Esophagus (tissue), 2 donors: ENCODE data around the gene OTUD7B. TPM values are rescaled to one million over a fixed set of nuclear protein-coding genes. Genes with fewer than 3 reads are reported as not detected.
A peak's percentile ranks its signal among the peaks of the same experiment; 100 is the strongest.

Experiments used
- H3K27ac ChIP-seq, 2 donors: one replicate each; pipeline ENCODE4 v1.5.1; 2013; ENCODE audit warnings: low read depth in 2 of 2, mild to moderate bottlenecking in 2 of 2, inconsistent platforms in 1 of 2, low read length in 1 of 2, moderate library complexity in 1 of 2
- H3K27me3 ChIP-seq, 2 donors: one replicate each; pipeline ENCODE4 v1.6.1; 2013; ENCODE audit warnings: low read length in 2 of 2, control low read depth in 1 of 2, mild to moderate bottlenecking in 1 of 2; ENCODE audit not compliant: insufficient read depth in 2 of 2, control insufficient read depth in 1 of 2
- H3K36me3 ChIP-seq, 2 donors: one replicate each; pipeline ENCODE4 v1.6.1; 2013; ENCODE audit warnings: low read length in 1 of 2; ENCODE audit not compliant: control insufficient read depth in 2 of 2, insufficient read depth in 2 of 2
- H3K4me1 ChIP-seq, 2 donors: one replicate each; pipeline ENCODE4 v1.6.1; 2013; ENCODE audit warnings: low read length in 1 of 2; ENCODE audit not compliant: control insufficient read depth in 2 of 2, insufficient read depth in 2 of 2
- H3K4me3 ChIP-seq, 2 donors: one replicate each; pipeline ENCODE4 v1.5.1; 2013; ENCODE audit warnings: low read length in 2 of 2, mild to moderate bottlenecking in 2 of 2, low read depth in 1 of 2, moderate library complexity in 1 of 2
- H3K9me3 ChIP-seq, 2 donors: one replicate each; pipeline ENCODE4 v1.6.1; 2013; ENCODE audit warnings: mild to moderate bottlenecking in 2 of 2, low read depth in 1 of 2, low read length in 1 of 2, moderate library complexity in 1 of 2; ENCODE audit not compliant: control insufficient read depth in 2 of 2, insufficient read depth in 1 of 2
- WGBS, 2 donors: extraction: QIAGEN DNeasy Blood & Tissue Kit; methylation state at CpG; one replicate each; pipeline ENCODE4 v1.1.7; 2013; 5-methylcytosine and 5-hydroxymethylcytosine counted together
- polyA plus RNA-seq, 2 donors: library from polyadenylated mRNA; stranded (reverse); fragments of 200-250 nt; gene quantifications; one replicate each; pipeline ENCODE4 v1.2.3, GENCODE V29; 2013
- donor health status: healthy with polysubstance abuse.
- donor health status: Bipolar disorder and iron deficiency.

Gene OTUD7B
- polyA plus RNA-seq, 2 donors, result 2.6 to 4.7 TPM

- peaks cover 2 to 8% of the 10 kb centered on the region in 2 donors for H3K4me1 ChIP-seq
- WGBS, 2 donors, result 87 to 88% methylated on average over 2 of the region's 2 CpGs
- no peaks in the 10 kb centered on the region for H3K27me3 ChIP-seq
- H3K36me3 ChIP-seq, result peaks cover 2 to 15% of the 10 kb centered on the region in 2 donors
- H3K4me3 ChIP-seq, result no peak overlapping the region
- no peak overlapping the region for H3K27ac ChIP-seq
- no peaks in the 10 kb centered on the region for H3K9me3 ChIP-seq
These were observed 80.7 kb downstream of the OTUD7B start for GRCh38 chr1:149929856-149930255.

GRCh38 chr1:149928401-149928724, 82.2 kb downstream of the OTUD7B start:
- Histone ChIP-seq H3K4me1 (peaks cover 2 to 8% of the 10 kb centered on the region in 2 donors), H3K27ac (peak overlapping the region; percentile 94 to 98), H3K36me3 (peaks cover 13 to 20% of the 10 kb centered on the region in 2 donors), H3K9me3 (no peaks in the 10 kb centered on the region), H3K4me3 (peak overlapping the region; percentile 96 to 99), H3K27me3 (no peaks in the 10 kb centered on the region)
- 0 to 3% methylated on average over 1 of the region's 1 CpG for WGBS, 2 donors

GRCh38 chr1:149927563-149928400, 82.7 kb downstream of the OTUD7B start, which contains the start of gene SF3B4:
Gene SF3B4 (minus strand): TSS chr1:149927803. CDS start chr1:149927759, 44 bp downstream.
- WGBS, 2 donors, result 1% methylated on average over 46 to 47 of the region's 47 CpGs
- H3K9me3 ChIP-seq, result no peaks in the 10 kb centered on the region
- peak within 1 kb of the TSS; percentile 94 to 98 for H3K27ac ChIP-seq
- no peaks in the 10 kb centered on the region for H3K27me3 ChIP-seq
- H3K4me1 ChIP-seq, result peaks cover 2 to 8% of the 10 kb centered on the region in 2 donors
- H3K4me3 ChIP-seq, result peak within 1 kb of the TSS; percentile 96 to 99
- H3K36me3 ChIP-seq, result peaks cover 14 to 22% of the 10 kb centered on the region in 2 donors

- Histone ChIP-seq H3K9me3 (no peaks in the 10 kb centered on the region), H3K27me3 (no peaks in the 10 kb centered on the region), H3K4me1 (peaks cover 2 to 8% of the 10 kb centered on the region in 2 donors), H3K36me3 (peaks cover 14 to 22% of the 10 kb centered on the region in 2 donors), H3K27ac (peak overlapping the region; percentile 94 to 98), H3K4me3 (peak overlapping the region; percentile 96 to 99)
- WGBS, 2 donors, result 2 to 4% methylated on average over 10 of the region's 10 CpGs
These were observed 83.4 kb downstream of the OTUD7B start for GRCh38 chr1:149927056-149927562.

- Histone ChIP-seq H3K4me3 (peak overlapping the region in 1 of 2 donors; percentile 99), H3K9me3 (no peaks in the 10 kb centered on the region), H3K36me3 (peaks cover 14 to 22% of the 10 kb centered on the region in 2 donors), H3K27me3 (no peaks in the 10 kb centered on the region), H3K27ac (no peak overlapping the region), H3K4me1 (peaks cover 2 to 8% of the 10 kb centered on the region in 2 donors)
- 90 to 92% methylated on average over 9 of the region's 9 CpGs for WGBS, 2 donors
These were observed 84.2 kb downstream of the OTUD7B start for GRCh38 chr1:149926296-149926695.

- Histone ChIP-seq H3K4me3 (no peak overlapping the region), H3K9me3 (no peaks in the 10 kb centered on the region), H3K27me3 (no peaks in the 10 kb centered on the region), H3K4me1 (peaks cover 2 to 8% of the 10 kb centered on the region in 2 donors), H3K27ac (no peak overlapping the region), H3K36me3 (peaks cover 14 to 22% of the 10 kb centered on the region in 2 donors)
- 79 to 93% methylated on average over 2 of the region's 2 CpGs for WGBS, 2 donors
These were observed 84.8 kb downstream of the OTUD7B start for GRCh38 chr1:149925751-149926150.

GRCh38 chr1:149925345-149925744, 85.2 kb downstream of the OTUD7B start:
- H3K9me3 ChIP-seq, result no peaks in the 10 kb centered on the region
- no peak overlapping the region for H3K27ac ChIP-seq
- H3K4me1 ChIP-seq, result peaks cover 2 to 8% of the 10 kb centered on the region in 2 donors
- no peak overlapping the region for H3K4me3 ChIP-seq
- WGBS, 2 donors, result 78 to 90% methylated on average over 3 of the region's 3 CpGs
- H3K36me3 ChIP-seq, result peaks cover 14 to 22% of the 10 kb centered on the region in 2 donors
- no peaks in the 10 kb centered on the region for H3K27me3 ChIP-seq

- peaks cover 2 to 8% of the 10 kb centered on the region in 2 donors for H3K4me1 ChIP-seq
- H3K27me3 ChIP-seq, result no peaks in the 10 kb centered on the region
- WGBS, 2 donors, result 84 to 92% methylated on average over 10 of the region's 10 CpGs
- no peak overlapping the region for H3K4me3 ChIP-seq
- H3K9me3 ChIP-seq, result no peaks in the 10 kb centered on the region
- peaks cover 14 to 22% of the 10 kb centered on the region in 2 donors for H3K36me3 ChIP-seq
- no peak overlapping the region for H3K27ac ChIP-seq
These were observed 86.9 kb downstream of the OTUD7B start for GRCh38 chr1:149923626-149924025.

GRCh38 chr1:149917571-149918144, 92.9 kb downstream of the OTUD7B start, which contains the start of gene SV2A:
Gene SV2A (minus strand): TSS chr1:149917844. CDS start chr1:149913840, 4,004 bp downstream.
- no peaks in the 10 kb centered on the region for H3K9me3 ChIP-seq
- H3K27ac ChIP-seq, result no peak within 1 kb of the TSS
- 1% methylated on average over 23 to 24 of the region's 24 CpGs for WGBS, 2 donors
- no peaks in the 10 kb centered on the region for H3K27me3 ChIP-seq
- H3K4me1 ChIP-seq, result peaks cover 2 to 5% of the 10 kb centered on the region in 2 donors
- no peaks in the 10 kb centered on the region for H3K36me3 ChIP-seq
- peak within 1 kb of the TSS; percentile 29 to 30 for H3K4me3 ChIP-seq
